Measurements from ENCODE around the gene SHMT2. TPM values are rescaled to one million over a fixed set of nuclear protein-coding genes. Genes with fewer than 3 reads are reported as not detected.
A peak's percentile ranks its signal among the peaks of the same experiment; 100 is the strongest.

SHMT2 gene
- total RNA-seq, 2 donors from 2014 or later, result 49.6 to 51.4 TPM

GRCh38 chr12:57236201-57236924 lies 6.9 kb downstream of the SHMT2 start:
- peaks cover 18% of the 10 kb centered on the region for H3K4me1 ChIP-seq (replicated peaks)
- H3K27me3 ChIP-seq (replicated peaks; ENCODE audit: insufficient read depth), result no peaks in the 10 kb centered on the region
- 26% methylated on average over 40 of the region's 40 CpGs for WGBS
- no peaks in the 10 kb centered on the region for H3K36me3 ChIP-seq
- no peaks in the 10 kb centered on the region for H3K9me3 ChIP-seq
- H3K27ac ChIP-seq, result no peak overlapping the region
- DNase-seq (ENCODE audit: low spot score), result no peak
- intact Hi-C loops (cut with DNase I), result no loop called here
- TF ChIP-seq CTCF (IDR thresholded peaks at IDR 0.05), result no peak
- TF ChIP-seq POLR2AphosphoS5 (IDR thresholded peaks at IDR 0.05), result no peak
- no peak for TF ChIP-seq POLR2A (IDR thresholded peaks at IDR 0.05)
- H3K4me3 ChIP-seq, result no peak overlapping the region

GRCh38 chr12:57236925-57237595 lies 7.5 kb downstream of the SHMT2 start:
- Histone ChIP-seq H3K27ac (no peak overlapping the region), H3K4me3 (no peak overlapping the region), H3K27me3 (replicated peaks; ENCODE audit: insufficient read depth) (no peaks in the 10 kb centered on the region), H3K9me3 (no peaks in the 10 kb centered on the region), H3K4me1 (replicated peaks) (peaks cover 22% of the 10 kb centered on the region), H3K36me3 (no peaks in the 10 kb centered on the region)
- WGBS, result 48% methylated on average over 9 of the region's 9 CpGs
- no peak for TF ChIP-seq POLR2AphosphoS5 (IDR thresholded peaks at IDR 0.05)
- TF ChIP-seq CTCF (IDR thresholded peaks at IDR 0.05), result no peak
- TF ChIP-seq POLR2A (IDR thresholded peaks at IDR 0.05), result no peak
- DNase-seq (ENCODE audit: low spot score), result no peak
- intact Hi-C loops (cut with DNase I), result no loop called here

GRCh38 chr12:57237596-57237931 lies 8.1 kb downstream of the SHMT2 start:
- 47% methylated on average over 5 of the region's 5 CpGs for WGBS
- Histone ChIP-seq H3K4me3 (no peak overlapping the region), H3K27me3 (replicated peaks; ENCODE audit: insufficient read depth) (no peaks in the 10 kb centered on the region), H3K4me1 (replicated peaks) (peaks cover 22% of the 10 kb centered on the region), H3K9me3 (no peaks in the 10 kb centered on the region), H3K36me3 (no peaks in the 10 kb centered on the region), H3K27ac (no peak overlapping the region)
- intact Hi-C loops (cut with DNase I), result no loop called here
- no peak for TF ChIP-seq POLR2A (IDR thresholded peaks at IDR 0.05)
- no peak for TF ChIP-seq CTCF (IDR thresholded peaks at IDR 0.05)
- TF ChIP-seq POLR2AphosphoS5 (IDR thresholded peaks at IDR 0.05), result no peak
- no peak for DNase-seq (ENCODE audit: low spot score)

- peaks cover 27% of the 10 kb centered on the region for H3K4me1 ChIP-seq (replicated peaks)
- H3K4me3 ChIP-seq, result peak overlapping the region; percentile 15 to 16
- intact Hi-C loops (cut with DNase I), result no loop called here
- H3K9me3 ChIP-seq, result no peaks in the 10 kb centered on the region
- 8% methylated on average over 63 of the region's 63 CpGs for WGBS
- H3K27ac ChIP-seq, result no peak overlapping the region
- no peaks in the 10 kb centered on the region for H3K36me3 ChIP-seq
- no peaks in the 10 kb centered on the region for H3K27me3 ChIP-seq (replicated peaks; ENCODE audit: insufficient read depth)
- TF ChIP-seq POLR2AphosphoS5 (IDR thresholded peaks at IDR 0.05), result no peak
- no peak for TF ChIP-seq CTCF (IDR thresholded peaks at IDR 0.05)
- TF ChIP-seq POLR2A (IDR thresholded peaks at IDR 0.05), result no peak
- no peak for DNase-seq (ENCODE audit: low spot score)
These were observed 8.7 kb downstream of the SHMT2 start for GRCh38 chr12:57237932-57238853.

All from prostate gland (tissue), 2 donors.